ENCODE results near the gene PSMC6.

GRCh38 chr14:52738409-52738808 is 31.4 kb downstream of the PSMC6 start:
- TF ChIP-seq CTCF (IDR thresholded peaks at IDR 0.05) (no peak), POLR2A (IDR thresholded peaks at IDR 0.05) (no peak), EP300 (IDR thresholded peaks at IDR 0.05) (no peak), POLR2AphosphoS5 (IDR thresholded peaks at IDR 0.05) (no peak)
